ENCODE results near the gene ERCC4.
"Not testable (repeated sequence)": the region's sequence is repeated elsewhere in the genome, so short reads cannot be mapped to it uniquely, and the experiment has no call there.

ERCC4 gene

GRCh38 chr16:13886608-13887007 is 33.3 kb upstream of the ERCC4 start:
- TF ChIP-seq, protein P1, sequence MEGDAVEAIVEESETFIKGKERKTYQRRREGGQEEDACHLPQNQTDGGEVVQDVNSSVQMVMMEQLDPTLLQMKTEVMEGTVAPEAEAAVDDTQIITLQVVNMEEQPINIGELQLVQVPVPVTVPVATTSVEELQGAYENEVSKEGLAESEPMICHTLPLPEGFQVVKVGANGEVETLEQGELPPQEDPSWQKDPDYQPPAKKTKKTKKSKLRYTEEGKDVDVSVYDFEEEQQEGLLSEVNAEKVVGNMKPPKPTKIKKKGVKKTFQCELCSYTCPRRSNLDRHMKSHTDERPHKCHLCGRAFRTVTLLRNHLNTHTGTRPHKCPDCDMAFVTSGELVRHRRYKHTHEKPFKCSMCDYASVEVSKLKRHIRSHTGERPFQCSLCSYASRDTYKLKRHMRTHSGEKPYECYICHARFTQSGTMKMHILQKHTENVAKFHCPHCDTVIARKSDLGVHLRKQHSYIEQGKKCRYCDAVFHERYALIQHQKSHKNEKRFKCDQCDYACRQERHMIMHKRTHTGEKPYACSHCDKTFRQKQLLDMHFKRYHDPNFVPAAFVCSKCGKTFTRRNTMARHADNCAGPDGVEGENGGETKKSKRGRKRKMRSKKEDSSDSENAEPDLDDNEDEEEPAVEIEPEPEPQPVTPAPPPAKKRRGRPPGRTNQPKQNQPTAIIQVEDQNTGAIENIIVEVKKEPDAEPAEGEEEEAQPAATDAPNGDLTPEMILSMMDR (IDR thresholded peaks at IDR 0.05; ENCODE audit: low read depth, low read length, missing control alignments), result no peak
- in situ Hi-C loops (cut with HindIII; ENCODE audit: low sequenced_read_pairs), result no loop called here
- no peak overlapping the region for H3K4me3 ChIP-seq (ENCODE audit: low read depth, low read length)
- DNase-seq (ENCODE audit: low read depth), result no peak

- in situ Hi-C loops (cut with HindIII; ENCODE audit: low sequenced_read_pairs); DNase-seq (ENCODE audit: low read depth); H3K4me3 ChIP-seq (ENCODE audit: low read depth, low read length): not testable (repeated sequence)
Observed at GRCh38 chr16:13889323-13889722, 30.6 kb upstream of the ERCC4 start.

GRCh38 chr16:13892301-13892700 is 27.7 kb upstream of the ERCC4 start:
- in situ Hi-C loops (cut with HindIII; ENCODE audit: low sequenced_read_pairs), result no loop called here
- TF ChIP-seq, protein P1 (IDR thresholded peaks at IDR 0.05; ENCODE audit: low read depth, low read length, missing control alignments), result no peak
- no peak overlapping the region for H3K4me3 ChIP-seq (ENCODE audit: low read depth, low read length)

DNA sequence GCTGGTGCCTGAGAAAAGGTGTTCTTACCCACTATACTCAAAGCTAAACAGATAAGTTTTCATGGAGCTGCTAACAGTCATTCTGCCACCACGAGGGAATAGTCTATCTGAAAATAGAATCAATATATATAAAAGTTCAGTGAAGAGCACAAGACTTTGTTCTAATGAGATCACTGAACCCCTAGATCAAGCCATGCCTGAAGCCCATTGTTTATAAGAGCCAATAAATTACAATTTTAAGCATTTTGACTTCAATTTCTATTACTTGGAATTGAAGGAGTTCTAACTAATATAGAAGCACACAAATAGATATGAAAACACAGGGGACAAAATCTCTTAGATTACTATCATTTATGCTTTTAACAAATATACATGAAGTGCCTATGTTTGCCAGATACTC is 24.4 kb upstream of the ERCC4 start:
- no peak overlapping the region for H3K4me3 ChIP-seq (ENCODE audit: low read depth, low read length)
- in situ Hi-C loops (cut with HindIII; ENCODE audit: low sequenced_read_pairs), result no loop called here
- no peak for DNase-seq (ENCODE audit: low read depth)
- TF ChIP-seq, protein P1 (IDR thresholded peaks at IDR 0.05; ENCODE audit: low read depth, low read length, missing control alignments), result no peak

More at GRCh38 chr16:13892301-13892700, 27.7 kb upstream of the ERCC4 start:
- no peak for DNase-seq (ENCODE audit: low read depth)

DNA sequence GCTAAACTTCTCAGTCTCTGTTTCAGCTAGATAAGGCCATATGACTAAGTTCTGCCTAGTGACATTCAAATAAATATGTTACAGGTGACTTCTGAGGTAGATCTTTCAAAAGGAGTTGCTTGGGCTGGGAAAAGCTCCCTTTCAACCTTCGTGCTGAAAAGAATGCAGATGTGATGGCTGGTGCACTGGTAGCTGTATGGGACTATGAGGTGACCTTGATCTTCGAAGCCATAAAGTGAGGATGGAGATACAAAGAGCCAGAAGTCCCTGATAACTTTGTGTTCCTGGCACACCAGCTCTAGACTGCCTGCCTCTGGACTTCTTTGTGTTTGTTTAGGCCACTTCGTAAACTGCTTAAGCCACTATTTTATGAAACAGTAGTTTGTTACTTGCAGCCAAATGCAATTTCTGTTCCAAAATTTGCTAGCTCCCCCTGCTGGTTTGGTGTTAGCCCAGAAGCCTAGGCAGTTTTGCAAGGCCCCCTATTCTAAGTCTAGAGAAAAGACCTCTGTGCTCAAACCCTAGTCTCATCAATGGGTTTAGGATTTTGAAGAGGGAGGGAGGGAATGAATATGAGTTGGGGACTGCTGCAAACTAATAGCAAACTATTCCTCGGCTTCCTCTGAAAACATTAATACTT is 23.3 kb upstream of the ERCC4 start:
- H3K4me3 ChIP-seq (ENCODE audit: low read depth, low read length), result no peak overlapping the region
- DNase-seq (ENCODE audit: low read depth), result no peak
- in situ Hi-C loops (cut with HindIII; ENCODE audit: low sequenced_read_pairs), result no loop called here
- TF ChIP-seq, protein P1 (IDR thresholded peaks at IDR 0.05; ENCODE audit: low read depth, low read length, missing control alignments), result peak; percentile 17

DNA sequence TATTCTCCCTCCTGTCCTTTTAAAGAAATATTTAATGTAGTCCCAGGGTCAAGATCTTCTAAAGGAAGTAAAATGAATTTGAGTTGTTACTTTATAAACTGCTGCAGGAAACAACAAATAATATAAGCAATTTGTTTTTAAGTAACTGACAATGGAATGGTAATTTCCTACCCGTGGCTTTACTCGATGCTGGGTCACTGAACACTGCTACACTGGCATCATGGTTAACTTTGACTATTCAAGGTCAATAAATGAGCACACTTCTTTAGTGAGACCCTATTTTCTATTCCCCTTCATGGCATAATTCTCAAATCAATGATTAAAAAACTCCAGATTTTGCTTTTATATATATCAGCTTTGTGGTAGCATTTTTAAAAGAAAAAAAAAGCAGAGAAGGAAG is 22.1 kb upstream of the ERCC4 start:
- in situ Hi-C loops (cut with HindIII; ENCODE audit: low sequenced_read_pairs), result no loop called here
- H3K4me3 ChIP-seq (ENCODE audit: low read depth, low read length), result no peak overlapping the region
- TF ChIP-seq, protein P1 (IDR thresholded peaks at IDR 0.05; ENCODE audit: low read depth, low read length, missing control alignments), result no peak
- no peak for DNase-seq (ENCODE audit: low read depth)

DNA sequence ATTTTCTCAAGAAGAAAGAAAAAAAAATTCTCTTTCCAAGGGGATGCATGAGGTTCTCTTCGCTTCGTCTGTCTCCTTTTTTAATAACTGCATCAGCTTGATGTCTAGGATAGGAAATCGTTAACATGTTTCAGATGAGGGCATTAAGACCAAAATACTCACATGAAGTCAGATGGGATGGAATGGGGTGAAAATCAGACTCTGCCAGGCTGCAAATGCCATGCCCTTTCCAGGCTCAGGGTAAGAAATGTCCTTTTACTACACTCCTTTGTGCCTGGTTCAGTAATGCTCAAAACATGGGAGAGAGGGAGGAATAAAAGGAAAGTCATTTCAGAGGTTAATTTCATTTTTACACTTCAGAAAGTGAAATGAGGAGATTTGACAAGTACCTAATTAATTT is 21.7 kb upstream of the ERCC4 start:
- in situ Hi-C loops (cut with HindIII; ENCODE audit: low sequenced_read_pairs), result no loop called here
- no peak for DNase-seq (ENCODE audit: low read depth)

More for the DNA sequence above, 21.7 kb upstream of the ERCC4 start:
- TF ChIP-seq, protein P1 (IDR thresholded peaks at IDR 0.05; ENCODE audit: low read depth, low read length, missing control alignments), result no peak
- no peak overlapping the region for H3K4me3 ChIP-seq (ENCODE audit: low read depth, low read length)

Data from astrocyte of the cerebellum (primary cell).